ENCODE measurements around the gene OSBPL8.
A peak's percentile ranks its signal among the peaks of the same experiment; 100 is the strongest.
"Not testable (repeated sequence)": the region's sequence is repeated elsewhere in the genome, so short reads cannot be mapped to it uniquely, and the experiment has no call there.

OSBPL8 gene

GRCh38 chr12:76520348-76520747, 39.2 kb downstream of the OSBPL8 start:
- DNase-seq, result peak; percentile 13

GRCh38 chr12:76519538-76519937, 40.0 kb downstream of the OSBPL8 start:
- DNase-seq, result no peak

GRCh38 chr12:76518699-76519098, 40.9 kb downstream of the OSBPL8 start:
- DNase-seq, result no peak

- no peak for DNase-seq
These were observed 44.3 kb downstream of the OSBPL8 start for GRCh38 chr12:76515271-76515670.

GRCh38 chr12:76511116-76511716, 48.4 kb downstream of the OSBPL8 start:
- DNase-seq, result not testable (repeated sequence)

GRCh38 chr12:76508128-76508980, 51.2 kb downstream of the OSBPL8 start:
- DNase-seq, result peak; percentile 32

GRCh38 chr12:76506149-76506548, 53.4 kb downstream of the OSBPL8 start:
- DNase-seq, result no peak

GRCh38 chr12:76505050-76505449, 54.5 kb downstream of the OSBPL8 start:
- DNase-seq, result no peak

GRCh38 chr12:76504606-76505005, 55.0 kb downstream of the OSBPL8 start:
- DNase-seq, result no peak

- no peak for DNase-seq
These were observed 55.6 kb downstream of the OSBPL8 start for GRCh38 chr12:76503957-76504356.

GRCh38 chr12:76501390-76501789, 58.2 kb downstream of the OSBPL8 start:
- no peak for DNase-seq

GRCh38 chr12:76499136-76499535, 60.4 kb downstream of the OSBPL8 start:
- not testable (repeated sequence) for DNase-seq

GRCh38 chr12:76495556-76495955, 64.0 kb downstream of the OSBPL8 start:
- no peak for DNase-seq

GRCh38 chr12:76491292-76491691, 68.3 kb downstream of the OSBPL8 start:
- no peak for DNase-seq

- no peak for DNase-seq
These were observed 68.8 kb downstream of the OSBPL8 start for GRCh38 chr12:76490763-76491162.

GRCh38 chr12:76489737-76490136, 69.8 kb downstream of the OSBPL8 start:
- no peak for DNase-seq

- DNase-seq, result no peak
These were observed 73.6 kb downstream of the OSBPL8 start for GRCh38 chr12:76486011-76486410.

GRCh38 chr12:76480796-76481195, 78.8 kb downstream of the OSBPL8 start:
- DNase-seq, result peak; percentile 85

- DNase-seq, result no peak
These were observed 81.5 kb downstream of the OSBPL8 start for GRCh38 chr12:76478045-76478444.

GRCh38 chr12:76472862-76473261, 86.7 kb downstream of the OSBPL8 start:
- DNase-seq, result not testable (repeated sequence)

- DNase-seq, result no peak
These were observed 88.0 kb downstream of the OSBPL8 start for GRCh38 chr12:76471579-76471978.

GRCh38 chr12:76470028-76470939, 89.3 kb downstream of the OSBPL8 start:
- peak; percentile 64 for DNase-seq

GRCh38 chr12:76464631-76465166, 94.9 kb downstream of the OSBPL8 start:
- no peak for DNase-seq
